DND-41 (cell line): ENCODE results near the gene EGFL6.

Source experiments
- CTCF ChIP-seq: IDR thresholded peaks from 2 replicates; pipeline ENCODE4 v1.5.1; 2012; ENCODE audit warnings: borderline replicate concordance, low read length, moderate library complexity, mild to moderate bottlenecking; ENCODE audit not compliant: poor library complexity, severe bottlenecking; ENCODE audit errors: extremely low read depth
- EZH2 ChIP-seq: IDR thresholded peaks from 3 replicates; pipeline ENCODE4 v1.6.1; 2012; ENCODE audit warnings: borderline replicate concordance, low read depth, mild to moderate bottlenecking, moderate library complexity, low read length, inconsistent platforms; ENCODE audit not compliant: severe bottlenecking

DNA sequence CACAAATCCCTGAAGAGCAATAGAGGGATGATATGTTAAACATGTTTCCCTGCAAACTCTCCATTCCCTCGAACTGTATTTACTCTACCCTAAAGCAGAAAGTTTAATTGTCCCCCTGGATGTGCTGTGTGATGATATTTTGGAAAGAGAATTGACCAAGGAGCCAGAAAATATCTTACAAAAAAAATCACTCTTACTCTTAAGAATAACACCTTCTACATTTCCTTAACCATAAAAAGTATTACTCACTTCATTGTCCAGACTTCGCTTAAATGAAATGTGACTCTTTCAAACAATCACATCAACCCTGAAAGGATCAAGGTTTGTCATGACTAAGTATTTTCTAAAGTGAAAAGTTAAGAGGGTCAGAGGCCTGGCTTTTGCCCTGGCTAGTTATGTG is 49.0 kb upstream of the EGFL6 start:
- TF ChIP-seq CTCF (no peak), EZH2 (no peak)
